ENCODE measurements around the gene CCDC24. TPM values are rescaled to one million over a fixed set of nuclear protein-coding genes. Genes with fewer than 3 reads are reported as not detected.

The CCDC24 gene
- total RNA-seq, 2 experiments from 2014 or later, result 8.9 to 9.2 TPM

DNA sequence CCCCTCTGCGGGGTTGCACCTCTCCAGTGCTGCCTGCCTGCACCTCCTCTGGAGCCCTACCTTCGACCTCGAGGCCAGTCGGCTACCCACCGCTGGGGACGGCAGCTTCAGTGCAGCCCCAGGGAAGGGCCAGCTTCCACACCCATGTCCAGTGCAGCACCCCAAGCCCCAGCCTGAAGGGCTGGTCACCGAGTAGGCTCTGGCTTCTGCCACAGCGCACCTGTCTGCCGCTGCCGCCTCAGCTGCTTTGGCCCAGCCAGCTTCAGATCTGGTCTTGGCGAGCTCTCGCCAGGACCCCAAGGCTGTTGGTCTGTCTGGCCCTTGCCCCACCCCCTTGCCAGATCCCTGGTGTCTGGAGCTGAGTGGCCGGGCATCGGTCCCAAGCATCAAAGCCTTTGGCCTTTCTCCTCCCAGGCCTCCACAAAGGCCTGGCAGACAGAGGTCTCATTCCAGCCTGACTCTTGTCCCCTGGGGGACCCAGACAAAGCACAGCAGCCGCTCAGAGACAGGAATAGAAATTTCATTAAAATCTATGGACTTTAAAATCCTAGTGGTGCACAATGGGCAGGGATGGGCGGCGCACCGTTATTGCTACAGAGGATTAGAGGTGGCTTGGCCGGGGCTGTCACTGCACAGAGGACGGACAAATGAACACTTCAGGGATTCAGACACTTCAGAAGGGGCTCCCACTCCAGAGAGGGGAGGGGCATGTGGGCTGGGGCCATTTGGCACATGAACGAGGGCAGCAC is 4.8 kb downstream of the CCDC24 start:
- no peaks in the 10 kb centered on the region for H3K9me3 ChIP-seq (ENCODE audit: low read length)
- TF ChIP-seq, protein P1, sequence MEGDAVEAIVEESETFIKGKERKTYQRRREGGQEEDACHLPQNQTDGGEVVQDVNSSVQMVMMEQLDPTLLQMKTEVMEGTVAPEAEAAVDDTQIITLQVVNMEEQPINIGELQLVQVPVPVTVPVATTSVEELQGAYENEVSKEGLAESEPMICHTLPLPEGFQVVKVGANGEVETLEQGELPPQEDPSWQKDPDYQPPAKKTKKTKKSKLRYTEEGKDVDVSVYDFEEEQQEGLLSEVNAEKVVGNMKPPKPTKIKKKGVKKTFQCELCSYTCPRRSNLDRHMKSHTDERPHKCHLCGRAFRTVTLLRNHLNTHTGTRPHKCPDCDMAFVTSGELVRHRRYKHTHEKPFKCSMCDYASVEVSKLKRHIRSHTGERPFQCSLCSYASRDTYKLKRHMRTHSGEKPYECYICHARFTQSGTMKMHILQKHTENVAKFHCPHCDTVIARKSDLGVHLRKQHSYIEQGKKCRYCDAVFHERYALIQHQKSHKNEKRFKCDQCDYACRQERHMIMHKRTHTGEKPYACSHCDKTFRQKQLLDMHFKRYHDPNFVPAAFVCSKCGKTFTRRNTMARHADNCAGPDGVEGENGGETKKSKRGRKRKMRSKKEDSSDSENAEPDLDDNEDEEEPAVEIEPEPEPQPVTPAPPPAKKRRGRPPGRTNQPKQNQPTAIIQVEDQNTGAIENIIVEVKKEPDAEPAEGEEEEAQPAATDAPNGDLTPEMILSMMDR (conservative IDR thresholded peaks at IDR 0.05; ENCODE audit: low read length), result no peak
- no peak for TF ChIP-seq EZH2phosphoT487 (IDR thresholded peaks at IDR 0.05; ENCODE audit: borderline replicate concordance, low read depth, low read length)
- DNase-seq (ENCODE audit: low spot score), result no peak
- no peaks in the 10 kb centered on the region for H3K36me3 ChIP-seq (ENCODE audit: insufficient read depth, low read length)
- no peak overlapping the region for H3K4me2 ChIP-seq (ENCODE audit: low read length)
- H3K27ac ChIP-seq (ENCODE audit: low read depth, low read length, poor library complexity, severe bottlenecking), result no peak overlapping the region
- no peaks in the 10 kb centered on the region for H3K9me2 ChIP-seq (ENCODE audit: insufficient read depth, low read length)
- ChIA-PET CTCF (ENCODE audit: unreplicated experiment) (no interaction called here), POLR2A (no interaction called here)
- intact Hi-C loops (cut with micrococcal nuclease; ENCODE audit: unreplicated experiment), result no loop called here
- peaks cover 21% of the 10 kb centered on the region for H3K4me1 ChIP-seq (ENCODE audit: insufficient read depth, low read length, poor library complexity, severe bottlenecking)
- H3K79me2 ChIP-seq (ENCODE audit: insufficient read depth, low read depth, low read length), result no peaks in the 10 kb centered on the region
- H2AFZ ChIP-seq (ENCODE audit: low read length), result no peak overlapping the region
- BruUV-seq (replicated peaks), result no TSS peak
- H4K20me1 ChIP-seq (ENCODE audit: insufficient read depth, low read length), result no peaks in the 10 kb centered on the region
- H3K4me3 ChIP-seq (ENCODE audit: low read depth, low read length, poor library complexity, severe bottlenecking), result no peak overlapping the region

DNA sequence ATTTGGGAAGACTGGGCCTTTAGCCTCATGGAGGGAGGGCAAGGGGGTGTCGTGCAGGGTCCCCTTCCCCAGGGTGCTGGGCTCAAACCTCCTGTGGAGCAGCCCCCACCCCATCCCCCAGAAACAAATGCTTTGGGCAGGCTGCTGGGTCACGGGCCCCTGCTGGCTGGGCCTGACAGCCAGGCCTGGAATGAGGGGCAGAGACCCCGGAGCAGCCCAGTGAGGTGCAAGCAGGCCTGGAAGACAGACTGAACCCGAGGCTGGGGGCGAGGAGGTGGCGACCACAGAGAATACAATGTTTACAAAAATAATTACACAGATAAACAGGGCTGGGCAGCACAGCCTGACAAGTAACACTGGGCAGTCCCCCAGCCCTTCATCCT is 5.3 kb downstream of the CCDC24 start:
- H3K4me3 ChIP-seq (ENCODE audit: low read depth, low read length, poor library complexity, severe bottlenecking), result no peak overlapping the region
- H3K4me1 ChIP-seq (ENCODE audit: insufficient read depth, low read length, poor library complexity, severe bottlenecking), result peaks cover 18% of the 10 kb centered on the region
- no peak overlapping the region for H3K4me2 ChIP-seq (ENCODE audit: low read length)
- no peaks in the 10 kb centered on the region for H3K79me2 ChIP-seq (ENCODE audit: insufficient read depth, low read depth, low read length)
- no peaks in the 10 kb centered on the region for H4K20me1 ChIP-seq (ENCODE audit: insufficient read depth, low read length)
- H2AFZ ChIP-seq (ENCODE audit: low read length), result no peak overlapping the region
- H3K9me2 ChIP-seq (ENCODE audit: insufficient read depth, low read length), result no peaks in the 10 kb centered on the region
- H3K36me3 ChIP-seq (ENCODE audit: insufficient read depth, low read length), result no peaks in the 10 kb centered on the region
- H3K27ac ChIP-seq (ENCODE audit: low read depth, low read length, poor library complexity, severe bottlenecking), result no peak overlapping the region
- DNase-seq (ENCODE audit: low spot score), result no peak
- no peaks in the 10 kb centered on the region for H3K9me3 ChIP-seq (ENCODE audit: low read length)
- no peak for TF ChIP-seq EZH2phosphoT487 (IDR thresholded peaks at IDR 0.05; ENCODE audit: borderline replicate concordance, low read depth, low read length)
- TF ChIP-seq, protein P1 (conservative IDR thresholded peaks at IDR 0.05; ENCODE audit: low read length), result no peak
- ChIA-PET CTCF (ENCODE audit: unreplicated experiment) (no interaction called here), POLR2A (no interaction called here)
- no TSS peak for BruUV-seq (replicated peaks)
- intact Hi-C loops (cut with micrococcal nuclease; ENCODE audit: unreplicated experiment), result no loop called here

- ChIA-PET POLR2A (no interaction called here), CTCF (ENCODE audit: unreplicated experiment) (no interaction called here)
- BruUV-seq (replicated peaks), result no TSS peak
- H3K36me3 ChIP-seq (ENCODE audit: insufficient read depth, low read length), result no peaks in the 10 kb centered on the region
- intact Hi-C loops (cut with micrococcal nuclease; ENCODE audit: unreplicated experiment), result no loop called here
- H3K4me1 ChIP-seq (ENCODE audit: insufficient read depth, low read length, poor library complexity, severe bottlenecking), result peaks cover 11% of the 10 kb centered on the region
- no peak for DNase-seq (ENCODE audit: low spot score)
- no peaks in the 10 kb centered on the region for H3K9me2 ChIP-seq (ENCODE audit: insufficient read depth, low read length)
- H3K4me3 ChIP-seq (ENCODE audit: low read depth, low read length, poor library complexity, severe bottlenecking), result no peak overlapping the region
- H3K27ac ChIP-seq (ENCODE audit: low read depth, low read length, poor library complexity, severe bottlenecking), result no peak overlapping the region
- H2AFZ ChIP-seq (ENCODE audit: low read length), result no peak overlapping the region
- no peak overlapping the region for H3K4me2 ChIP-seq (ENCODE audit: low read length)
- H3K79me2 ChIP-seq (ENCODE audit: insufficient read depth, low read depth, low read length), result no peaks in the 10 kb centered on the region
- no peak for TF ChIP-seq EZH2phosphoT487 (IDR thresholded peaks at IDR 0.05; ENCODE audit: borderline replicate concordance, low read depth, low read length)
- TF ChIP-seq, protein P1 (conservative IDR thresholded peaks at IDR 0.05; ENCODE audit: low read length), result no peak
- H4K20me1 ChIP-seq (ENCODE audit: insufficient read depth, low read length), result no peaks in the 10 kb centered on the region
- H3K9me3 ChIP-seq (ENCODE audit: low read length), result no peaks in the 10 kb centered on the region
These were observed 6.0 kb downstream of the CCDC24 start for GRCh38 chr1:43997295-43997999.

All from OCI-LY7 (cell line).